ENCODE results near the gene BRSK1.

DNA sequence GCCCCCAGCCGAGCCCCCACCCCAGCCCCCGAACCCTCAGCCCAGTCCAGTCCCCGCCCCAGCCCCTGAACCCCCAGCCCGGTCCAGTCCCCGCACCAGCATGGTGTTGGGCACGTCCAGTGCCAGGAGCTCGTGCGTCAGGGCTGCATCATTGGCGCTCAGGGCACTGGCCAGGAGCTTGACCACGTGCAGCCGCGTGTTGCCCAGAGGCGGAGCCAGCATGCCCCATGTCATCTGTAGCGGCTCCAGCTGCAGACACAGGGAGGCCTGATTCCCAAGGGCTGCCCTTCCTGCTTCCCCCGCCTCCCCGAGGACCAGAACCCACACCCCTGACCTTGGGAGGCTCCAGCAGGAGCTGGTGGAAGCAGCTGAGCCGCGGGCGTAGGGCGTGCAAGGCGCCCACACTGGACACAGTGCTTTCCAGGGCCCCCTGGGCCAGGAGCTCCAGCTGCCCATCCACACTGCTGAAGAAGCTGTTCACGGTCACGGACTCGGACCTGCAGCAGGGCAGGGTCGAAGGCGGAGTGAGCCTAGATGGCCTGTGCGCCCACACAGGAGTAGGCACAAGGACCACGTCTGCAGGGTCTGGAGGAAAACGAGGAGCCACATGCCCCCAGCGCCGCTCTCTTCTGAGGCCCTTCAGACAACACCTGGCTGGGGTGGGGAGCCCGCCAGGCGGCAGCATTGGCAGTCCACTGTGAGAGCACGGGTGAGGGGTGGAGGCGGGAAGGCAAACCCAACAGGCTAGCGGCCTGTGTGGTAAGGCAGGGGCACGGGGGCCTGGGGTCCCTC lies 42.5 kb upstream of the BRSK1 start:
- TF ChIP-seq POLR2AphosphoS5 (IDR thresholded peaks at IDR 0.05), result no peak
- no peak for TF ChIP-seq POLR2A (IDR thresholded peaks at IDR 0.05)
- TF ChIP-seq, protein P1, sequence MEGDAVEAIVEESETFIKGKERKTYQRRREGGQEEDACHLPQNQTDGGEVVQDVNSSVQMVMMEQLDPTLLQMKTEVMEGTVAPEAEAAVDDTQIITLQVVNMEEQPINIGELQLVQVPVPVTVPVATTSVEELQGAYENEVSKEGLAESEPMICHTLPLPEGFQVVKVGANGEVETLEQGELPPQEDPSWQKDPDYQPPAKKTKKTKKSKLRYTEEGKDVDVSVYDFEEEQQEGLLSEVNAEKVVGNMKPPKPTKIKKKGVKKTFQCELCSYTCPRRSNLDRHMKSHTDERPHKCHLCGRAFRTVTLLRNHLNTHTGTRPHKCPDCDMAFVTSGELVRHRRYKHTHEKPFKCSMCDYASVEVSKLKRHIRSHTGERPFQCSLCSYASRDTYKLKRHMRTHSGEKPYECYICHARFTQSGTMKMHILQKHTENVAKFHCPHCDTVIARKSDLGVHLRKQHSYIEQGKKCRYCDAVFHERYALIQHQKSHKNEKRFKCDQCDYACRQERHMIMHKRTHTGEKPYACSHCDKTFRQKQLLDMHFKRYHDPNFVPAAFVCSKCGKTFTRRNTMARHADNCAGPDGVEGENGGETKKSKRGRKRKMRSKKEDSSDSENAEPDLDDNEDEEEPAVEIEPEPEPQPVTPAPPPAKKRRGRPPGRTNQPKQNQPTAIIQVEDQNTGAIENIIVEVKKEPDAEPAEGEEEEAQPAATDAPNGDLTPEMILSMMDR (IDR thresholded peaks at IDR 0.05), result no peak
- no peak for TF ChIP-seq EP300 (IDR thresholded peaks at IDR 0.05)

Measured in stomach (tissue), 4 donors.